Medulla oblongata (tissue), 1 donor: ENCODE data around the gene B3GALT4.
"Not testable (repeated sequence)": the region's sequence is repeated elsewhere in the genome, so short reads cannot be mapped to it uniquely, and the experiment has no call there.

Source experiments
- DNase-seq: peaks from one replicate; pipeline ENCODE4 v3.0.0-alpha.2; 2015; ENCODE audit errors: extremely low spot score

B3GALT4 gene

GRCh38 chr6:33276864-33277662, at the start of gene B3GALT4:
Gene B3GALT4, plus strand, starts transcription at chr6:33277123. Its CDS starts 297 bp downstream, at chr6:33277420.
- DNase-seq, result peak; percentile 38

- no peak for DNase-seq
Measured at GRCh38 chr6:33235221-33235634, 41.7 kb upstream of the B3GALT4 start.

- DNase-seq, result no peak
Measured at GRCh38 chr6:33236328-33236727, 40.6 kb upstream of the B3GALT4 start.

GRCh38 chr6:33236852-33237251, 40.1 kb upstream of the B3GALT4 start:
- DNase-seq, result no peak

- no peak for DNase-seq
Measured at GRCh38 chr6:33237741-33238140, 39.2 kb upstream of the B3GALT4 start.

GRCh38 chr6:33241968-33242367, 35.0 kb upstream of the B3GALT4 start:
- no peak for DNase-seq

- no peak for DNase-seq
Measured at GRCh38 chr6:33243476-33243875, 33.4 kb upstream of the B3GALT4 start.

GRCh38 chr6:33247977-33248642, 28.8 kb upstream of the B3GALT4 start:
- peak; percentile 96 for DNase-seq

GRCh38 chr6:33248643-33248931, 28.3 kb upstream of the B3GALT4 start:
- no peak for DNase-seq

- DNase-seq, result peak; percentile 100
Measured at GRCh38 chr6:33248932-33249731, 27.8 kb upstream of the B3GALT4 start.

- DNase-seq, result no peak
Measured at GRCh38 chr6:33249732-33250630, 26.9 kb upstream of the B3GALT4 start.

- DNase-seq, result no peak
Measured at GRCh38 chr6:33250731-33251130, 26.2 kb upstream of the B3GALT4 start.

GRCh38 chr6:33251395-33252012, 25.4 kb upstream of the B3GALT4 start:
- no peak for DNase-seq

GRCh38 chr6:33252759-33253158, 24.2 kb upstream of the B3GALT4 start:
- DNase-seq, result no peak

GRCh38 chr6:33254591-33254990, 22.3 kb upstream of the B3GALT4 start:
- DNase-seq, result no peak

GRCh38 chr6:33259032-33259431, 17.9 kb upstream of the B3GALT4 start:
- DNase-seq, result no peak

- DNase-seq, result not testable (repeated sequence)
Measured at GRCh38 chr6:33262490-33262889, 14.4 kb upstream of the B3GALT4 start.

GRCh38 chr6:33264015-33264414, 12.9 kb upstream of the B3GALT4 start:
- no peak for DNase-seq

- peak; percentile 27 for DNase-seq
Measured at GRCh38 chr6:33271117-33271467, 5.8 kb upstream of the B3GALT4 start.

- peak; percentile 99 for DNase-seq
Measured at GRCh38 chr6:33271468-33272274, 5.3 kb upstream of the B3GALT4 start, which contains the start of the genes RPS18 and VPS52. Gene RPS18, plus strand, starts transcription at chr6:33272075. Its CDS starts 45 bp downstream, at chr6:33272120. Gene VPS52, minus strand, starts transcription at chr6:33271876. Its CDS starts 201 bp downstream, at chr6:33271675.
